Measurements from ENCODE around the gene PCGF1. TPM values are rescaled to one million over a fixed set of nuclear protein-coding genes. Genes with fewer than 3 reads are reported as not detected.

PCGF1 gene
- total and polyA plus RNA-seq, 9 of the 15 experiments (the other 6 are each of a cell fraction or from before 2014, with no cell fraction given) = 20.3 to 45.7 (median 29.3) TPM

- intact Hi-C loops (cut with micrococcal nuclease) (no loop called here), in situ Hi-C loops (cut with MboI) (no loop called here)
- no peaks in the 10 kb centered on the region for H3K27me3 ChIP-seq (ENCODE audit: control insufficient read depth in 2 of 2, insufficient read depth in 2 of 2, low read length in 2 of 2)
- no peak overlapping the region for H3K4me2 ChIP-seq (ENCODE audit: insufficient read depth, low read length)
- no peak overlapping the region for H3K4me3 ChIP-seq
- ATAC-seq (no peak), FAIRE-seq (no peak), DNase-seq (ENCODE audit: extremely low read depth in 1 of 4, low spot score in 3 of 4) (peak in 1 of 4 experiments; percentile 47)
- H3K9ac ChIP-seq (ENCODE audit: insufficient read depth in 1 of 2, low read depth in 2 of 2, low read length in 2 of 2) = no peak overlapping the region
- BruUV-seq (replicated peaks) = no TSS peak
- H3K36me3 ChIP-seq (ENCODE audit: control insufficient read depth, insufficient read depth, low read length) = peaks cover 32% of the 10 kb centered on the region
- H3K4me1 ChIP-seq (replicated peaks in 1 of 2; ENCODE audit: control insufficient read depth in 2 of 2, insufficient read depth in 2 of 2, low read length in 2 of 2) = peaks cover 4 to 48% of the 10 kb centered on the region in 2 experiments; a peak in 4 of 5 replicates
- H3K27ac ChIP-seq (ENCODE audit: extremely low read depth, low read depth, low read length) = no peak overlapping the region; the same call in 2 of the 3 replicates
- ChIA-PET POLR2A (interaction anchor here (0.6 to 1.0 kb wide), 4 partner anchors 10 to 341 kb away, joined by 3 to 6 read pairs (median 3); no protein-coding TSS in a partner anchor), CTCF (ENCODE audit: low intra/inter-chr PET ratio) (no interaction called here)
- H3K79me2 ChIP-seq (ENCODE audit: control insufficient read depth, insufficient read depth, low read length) = peaks cover 21% of the 10 kb centered on the region
- no peaks in the 10 kb centered on the region for H3K9me3 ChIP-seq (replicated peaks; ENCODE audit: control insufficient read depth, insufficient read depth, low read depth, low read length)
- no peak overlapping the region for H2AFZ ChIP-seq (ENCODE audit: low read depth, low read length)
- H3K9me1 ChIP-seq (ENCODE audit: control insufficient read depth, insufficient read depth, low read length) = no peaks in the 10 kb centered on the region
- 92% methylated on average over 18 of the region's 27 CpGs for WGBS (ENCODE audit: insufficient coverage, low coverage, missing lambda C conversion rate)
- H4K20me1 ChIP-seq (replicated peaks; ENCODE audit: control insufficient read depth, insufficient read depth, low read length) = no peaks in the 10 kb centered on the region; the same call in 1 of the 2 replicates
- TF ChIP-seq MECOM (CRISPR knock-in tag; IDR thresholded peaks at IDR 0.05) (no peak), KHSRP (IDR thresholded peaks at IDR 0.05) (no peak), RBFOX2 (IDR thresholded peaks at IDR 0.05; ENCODE audit: low read depth, low read length) (peak; percentile 64), DIDO1 (tag; IDR thresholded peaks at IDR 0.05; ENCODE audit: low read depth) (no peak), ZNF408 (CRISPR knock-in tag; IDR thresholded peaks at IDR 0.05; ENCODE audit: low read depth) (no peak), ZNF551 (CRISPR knock-in tag; IDR thresholded peaks at IDR 0.05) (no peak), ZNF217 (CRISPR knock-in tag; IDR thresholded peaks at IDR 0.05) (no peak), NCOR1 (IDR thresholded peaks at IDR 0.05) (no peak), GABPB2 (CRISPR knock-in tag; conservative IDR thresholded peaks at IDR 0.05) (no peak), FOXJ2 (tag; IDR thresholded peaks at IDR 0.05) (no peak), ZNF77 (CRISPR knock-in tag; IDR thresholded peaks at IDR 0.05) (no peak), POLR2A (conservative IDR thresholded peaks at IDR 0.05) (0 out of 2 replicates have a peak, but pooled peaks have one; percentile 5), ZNF263 (CRISPR knock-in tag; IDR thresholded peaks at IDR 0.05; ENCODE audit: borderline replicate concordance) (peak; percentile 40; the same call in 1 of the 2 replicates), TAF1 (IDR thresholded peaks at IDR 0.05; ENCODE audit: control insufficient read depth, extremely low read depth, insufficient read depth, low read length, severe bottlenecking) (no peak), TFAM (CRISPR knock-in tag; conservative IDR thresholded peaks at IDR 0.05) (no peak), SAP30 (IDR thresholded peaks at IDR 0.05; ENCODE audit: borderline replicate concordance, insufficient read depth, low read depth, low read length, poor library complexity, severe bottlenecking) (no peak), TSC22D4 (tag; IDR thresholded peaks at IDR 0.05) (no peak), HNRNPK (IDR thresholded peaks at IDR 0.05; ENCODE audit: low read depth, low read length, poor library complexity, severe bottlenecking) (no peak), MTA2 (IDR thresholded peaks at IDR 0.05; ENCODE audit: low read depth) (no peak), PHB (CRISPR knock-in tag; IDR thresholded peaks at IDR 0.05) (no peak), SP2 (IDR thresholded peaks at IDR 0.05; ENCODE audit: extremely low read depth, low read depth, low read length, poor library complexity, severe bottlenecking) (no peak), ZNF274 (IDR thresholded peaks at IDR 0.05; ENCODE audit: borderline replicate concordance, low read depth, low read length) (no peak), TAL1 (IDR thresholded peaks at IDR 0.05) (no peak)
- TF ChIP-seq, protein P1, sequence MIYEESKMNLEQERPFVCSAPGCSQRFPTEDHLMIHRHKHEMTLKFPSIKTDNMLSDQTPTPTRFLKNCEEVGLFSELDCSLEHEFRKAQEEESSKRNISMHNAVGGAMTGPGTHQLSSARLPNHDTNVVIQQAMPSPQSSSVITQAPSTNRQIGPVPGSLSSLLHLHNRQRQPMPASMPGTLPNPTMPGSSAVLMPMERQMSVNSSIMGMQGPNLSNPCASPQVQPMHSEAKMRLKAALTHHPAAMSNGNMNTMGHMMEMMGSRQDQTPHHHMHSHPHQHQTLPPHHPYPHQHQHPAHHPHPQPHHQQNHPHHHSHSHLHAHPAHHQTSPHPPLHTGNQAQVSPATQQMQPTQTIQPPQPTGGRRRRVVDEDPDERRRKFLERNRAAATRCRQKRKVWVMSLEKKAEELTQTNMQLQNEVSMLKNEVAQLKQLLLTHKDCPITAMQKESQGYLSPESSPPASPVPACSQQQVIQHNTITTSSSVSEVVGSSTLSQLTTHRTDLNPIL (CRISPR knock-in tag; IDR thresholded peaks at IDR 0.05) = no peak
Measured at GRCh38 chr2:74461187-74462053, 46.1 kb downstream of the PCGF1 start.

All from K562 (cell line).